Measurements from ENCODE around the gene ZNF880. TPM values are rescaled to one million over a fixed set of nuclear protein-coding genes. Genes with fewer than 3 reads are reported as not detected.

The ZNF880 gene
- total and polyA plus RNA-seq, 9 of the 15 experiments (the other 6 are each of a cell fraction or from before 2014, with no cell fraction given) = 0.15 to 1.9 (median 0.64) TPM; not detected in 1

DNA sequence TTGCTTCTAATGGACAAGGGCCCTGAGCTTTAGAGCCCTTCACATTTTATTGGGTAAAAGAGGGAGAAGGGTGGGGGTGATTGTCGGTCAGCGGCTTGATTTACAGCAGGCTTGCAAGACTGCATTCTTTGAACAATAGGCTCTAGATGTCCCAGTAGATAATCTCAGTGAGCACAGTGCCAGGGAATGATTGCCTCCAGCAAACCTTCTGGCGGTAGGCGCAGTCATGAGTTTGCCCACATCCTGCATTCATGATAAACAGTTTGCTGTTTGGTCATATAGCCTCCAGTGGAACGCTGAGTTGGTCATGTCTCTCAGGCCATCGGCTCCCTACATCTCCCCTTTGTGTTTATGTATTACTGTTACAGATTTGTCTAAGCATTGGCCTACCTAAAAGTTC is 40.6 kb downstream of the ZNF880 start:
- H3K9me3 ChIP-seq (replicated peaks; ENCODE audit: control insufficient read depth, insufficient read depth, low read depth, low read length) = no peaks in the 10 kb centered on the region
- POLR2A ChIA-PET = no interaction called here
- ATAC-seq (no peak), DNase-seq (ENCODE audit: extremely low read depth in 1 of 4, low spot score in 3 of 4) (no peak), FAIRE-seq (no peak)
- CTCF ChIA-PET (ENCODE audit: low intra/inter-chr PET ratio) = no interaction called here
- no peaks in the 10 kb centered on the region for H3K9me1 ChIP-seq (ENCODE audit: control insufficient read depth, insufficient read depth, low read length)
- BruUV-seq (replicated peaks) = no TSS peak
- no peak for TF ChIP-seq SP2 (IDR thresholded peaks at IDR 0.05; ENCODE audit: extremely low read depth, low read depth, low read length, poor library complexity, severe bottlenecking)
- no peak for TF ChIP-seq ZNF696 (CRISPR knock-in tag; conservative IDR thresholded peaks at IDR 0.05)
- TF ChIP-seq, protein P1, sequence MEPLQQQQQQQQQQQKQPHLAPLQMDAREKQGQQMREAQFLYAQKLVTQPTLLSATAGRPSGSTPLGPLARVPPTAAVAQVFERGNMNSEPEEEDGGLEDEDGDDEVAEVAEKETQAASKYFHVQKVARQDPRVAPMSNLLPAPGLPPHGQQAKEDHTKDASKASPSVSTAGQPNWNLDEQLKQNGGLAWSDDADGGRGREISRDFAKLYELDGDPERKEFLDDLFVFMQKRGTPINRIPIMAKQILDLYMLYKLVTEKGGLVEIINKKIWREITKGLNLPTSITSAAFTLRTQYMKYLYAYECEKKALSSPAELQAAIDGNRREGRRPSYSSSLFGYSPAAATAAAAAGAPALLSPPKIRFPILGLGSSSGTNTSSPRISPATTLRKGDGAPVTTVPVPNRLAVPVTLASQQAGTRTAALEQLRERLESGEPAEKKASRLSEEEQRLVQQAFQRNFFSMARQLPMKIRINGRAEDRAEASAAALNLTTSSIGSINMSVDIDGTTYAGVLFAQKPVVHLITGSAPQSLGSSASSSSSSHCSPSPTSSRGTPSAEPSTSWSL (CRISPR knock-in tag; IDR thresholded peaks at IDR 0.05; ENCODE audit: borderline replicate concordance) = no peak
- no peak for TF ChIP-seq NR2C1 (IDR thresholded peaks at IDR 0.05)
- no peak for TF ChIP-seq NR2C1 (tag; IDR thresholded peaks at IDR 0.05)
- no peak overlapping the region for H3K27ac ChIP-seq (ENCODE audit: extremely low read depth, low read depth, low read length)
- no peak overlapping the region for H2AFZ ChIP-seq (ENCODE audit: low read depth, low read length)
- intact Hi-C loops (cut with micrococcal nuclease) = no loop called here
- no peak overlapping the region for H3K4me3 ChIP-seq
- H3K79me2 ChIP-seq (ENCODE audit: control insufficient read depth, insufficient read depth, low read length) = no peaks in the 10 kb centered on the region
- H3K4me2 ChIP-seq (ENCODE audit: insufficient read depth, low read length) = no peak overlapping the region
- H3K36me3 ChIP-seq (ENCODE audit: control insufficient read depth, insufficient read depth, low read length) = no peaks in the 10 kb centered on the region
- no peak overlapping the region for H3K9ac ChIP-seq (ENCODE audit: insufficient read depth in 1 of 2, low read depth in 2 of 2, low read length in 2 of 2)
- 11% methylated on average over 6 of the region's 6 CpGs for WGBS (ENCODE audit: insufficient coverage, low coverage, missing lambda C conversion rate)
- no peaks in the 10 kb centered on the region for H3K4me1 ChIP-seq (replicated peaks in 1 of 2; ENCODE audit: control insufficient read depth in 2 of 2, insufficient read depth in 2 of 2, low read length in 2 of 2)
- H3K27me3 ChIP-seq (ENCODE audit: control insufficient read depth in 2 of 2, insufficient read depth in 2 of 2, low read length in 2 of 2) = no peaks in the 10 kb centered on the region
- H4K20me1 ChIP-seq (replicated peaks; ENCODE audit: control insufficient read depth, insufficient read depth, low read length) = no peaks in the 10 kb centered on the region
- in situ Hi-C loops (cut with MboI) = no loop called here

DNA sequence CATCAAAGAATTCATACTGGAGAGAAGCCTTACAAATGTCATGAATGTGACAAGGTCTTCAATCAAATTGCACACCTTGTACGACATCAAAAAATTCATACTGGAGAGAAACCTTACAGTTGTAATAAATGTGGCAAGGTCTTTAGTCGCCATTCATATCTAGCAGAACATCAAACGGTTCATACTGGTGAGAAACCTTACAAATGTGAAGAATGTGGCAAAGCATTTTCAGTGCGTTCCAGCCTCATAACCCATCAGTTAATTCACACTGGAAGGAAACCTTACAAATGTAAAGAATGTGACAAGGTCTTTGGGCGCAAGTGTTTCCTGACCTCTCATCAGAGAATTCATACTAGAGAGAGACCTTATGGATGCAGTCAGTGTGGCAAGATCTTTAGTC is 46.0 kb downstream of the ZNF880 start:
- ChIA-PET CTCF (ENCODE audit: low intra/inter-chr PET ratio) (no interaction called here), POLR2A (no interaction called here)
- Histone ChIP-seq H3K4me3 (no peak overlapping the region), H3K27ac (ENCODE audit: extremely low read depth, low read depth, low read length) (no peak overlapping the region), H2AFZ (ENCODE audit: low read depth, low read length) (no peak overlapping the region), H3K9ac (ENCODE audit: insufficient read depth in 1 of 2, low read depth in 2 of 2, low read length in 2 of 2) (no peak overlapping the region), H3K9me3 (replicated peaks; ENCODE audit: control insufficient read depth, insufficient read depth, low read depth, low read length) (no peaks in the 10 kb centered on the region; the same call in 1 of the 2 replicates), H3K9me1 (ENCODE audit: control insufficient read depth, insufficient read depth, low read length) (no peaks in the 10 kb centered on the region), H3K4me2 (ENCODE audit: insufficient read depth, low read length) (no peak overlapping the region), H4K20me1 (replicated peaks; ENCODE audit: control insufficient read depth, insufficient read depth, low read length) (no peaks in the 10 kb centered on the region), H3K36me3 (ENCODE audit: control insufficient read depth, insufficient read depth, low read length) (no peaks in the 10 kb centered on the region), H3K27me3 (ENCODE audit: control insufficient read depth in 2 of 2, insufficient read depth in 2 of 2, low read length in 2 of 2) (no peaks in the 10 kb centered on the region), H3K4me1 (replicated peaks in 1 of 2; ENCODE audit: control insufficient read depth in 2 of 2, insufficient read depth in 2 of 2, low read length in 2 of 2) (no peaks in the 10 kb centered on the region), H3K79me2 (ENCODE audit: control insufficient read depth, insufficient read depth, low read length) (no peaks in the 10 kb centered on the region)
- BruUV-seq (replicated peaks) = no TSS peak
- intact Hi-C loops (cut with micrococcal nuclease) (no loop called here), in situ Hi-C loops (cut with MboI) (no loop called here)
- ATAC-seq = no peak
- no peak for DNase-seq (ENCODE audit: extremely low read depth in 1 of 4, low spot score in 3 of 4)
- no peak for FAIRE-seq
- 2% methylated on average over 5 of the region's 5 CpGs for WGBS (ENCODE audit: insufficient coverage, low coverage, missing lambda C conversion rate)
- no peak for TF ChIP-seq NFXL1 (CRISPR knock-in tag; IDR thresholded peaks at IDR 0.05)
